GM12878 (cell line): ENCODE measurements around the gene TTC4. TPM values are rescaled to one million over a fixed set of nuclear protein-coding genes. Genes with fewer than 3 reads are reported as not detected.

Source experiments
- ATAC-seq: fragments of 200-7000 bp; cut with Tn5 transposase; 3 replicates; pipeline ENCODE4 v1.9.1; 2020; ENCODE audit warnings: mild to moderate bottlenecking, moderate library complexity
- BruUV-seq: library from RNA; stranded (reverse); fragments of 400-500 nt; replicated peaks from 2 replicates; lab custom pipeline; 2021; lab: Mats Ljungman, UMichigan
- CTCF ChIA-PET: fragments of 300-600 bp; sonication (Branson Sonifier 250); formaldehyde crosslinking; extraction: SDS; loops from one replicate; lab custom pipeline; 2021; ENCODE audit warnings: inconsistent platforms; lab: Yijun Ruan, JAX
- POLR2A ChIA-PET: fragments of 350-600 bp; formaldehyde crosslinking; extraction: SDS; loops from one replicate; lab custom pipeline; 2021; ENCODE audit warnings: inconsistent platforms; lab: Charles Lee
- RAD21 ChIA-PET: fragments of 300-600 bp; sonication (Branson Sonifier 250); formaldehyde crosslinking; loops from one replicate; lab custom pipeline; 2023; ENCODE audit warnings: antibody characterized with exemption; ENCODE audit not compliant: unreplicated experiment; lab: Charles Lee
- SMC1A ChIA-PET: fragments of 300-600 bp; sonication (Branson Sonifier 250); formaldehyde crosslinking; loops from one replicate; lab custom pipeline; 2023; ENCODE audit not compliant: unreplicated experiment, uncharacterized antibody; lab: Charles Lee
- DNase-seq: peaks from one replicate; pipeline ENCODE4 v3.0.0-alpha.2; 2011; ENCODE audit warnings: low read depth, low spot score
- FAIRE-seq: peaks from 3 replicates; lab custom pipeline; 2011; peaks lifted over from hg19 to GRCh38; lab: Jason Lieb, UNC
- H2AFZ ChIP-seq: 2 replicates; pipeline ENCODE4 v1.6.0; 2011; ENCODE audit warnings: low read depth, low read length, control low read depth; ENCODE audit not compliant: control insufficient read depth
- H3K27ac ChIP-seq: 2 replicates; pipeline ENCODE4 v1.5.1; 2011; ENCODE audit warnings: control low read depth; ENCODE audit not compliant: control insufficient read depth, insufficient read depth
- H3K27me3 ChIP-seq, 2 experiments: replicated peaks in 1 of 2; 2 replicates each; pipeline versions ENCODE4 v1.6.0 to v1.6.1; 2011; ENCODE audit warnings: low read length in 1 of 2; ENCODE audit not compliant: control insufficient read depth in 2 of 2, insufficient read depth in 2 of 2
- H3K36me3 ChIP-seq, 2 experiments: 2 replicates each; pipeline ENCODE4 v1.5.1; 2011; ENCODE audit warnings: low read length in 1 of 2; ENCODE audit not compliant: control insufficient read depth in 2 of 2, insufficient read depth in 2 of 2
- H3K4me1 ChIP-seq: 2 replicates; pipeline ENCODE4 v1.6.1; 2011; ENCODE audit warnings: mild to moderate bottlenecking, low read length, moderate library complexity, mixed read lengths; ENCODE audit not compliant: control insufficient read depth, insufficient read depth
- H3K4me2 ChIP-seq: 2 replicates; pipeline ENCODE4 v1.6.0; 2011; ENCODE audit warnings: control low read depth; ENCODE audit not compliant: control insufficient read depth, insufficient read depth
- H3K4me3 ChIP-seq: fragments of 200-600 bp; sonication (generic); 2 replicates; pipeline ENCODE4 v1.5.1; 2016
- H3K79me2 ChIP-seq: 2 replicates; pipeline ENCODE4 v1.6.0; 2011; ENCODE audit warnings: low read length; ENCODE audit not compliant: control insufficient read depth, insufficient read depth
- H3K9ac ChIP-seq: 2 replicates; pipeline ENCODE4 v1.8.0; 2011; ENCODE audit warnings: low read length, control low read depth, mixed read lengths; ENCODE audit not compliant: control insufficient read depth, insufficient read depth
- H3K9me3 ChIP-seq: replicated peaks from 3 replicates; pipeline ENCODE4 v1.5.1; 2011; ENCODE audit warnings: mild to moderate bottlenecking, low read length; ENCODE audit not compliant: control insufficient read depth, insufficient read depth
- H4K20me1 ChIP-seq: 2 replicates; pipeline ENCODE4 v1.6.0; 2011; ENCODE audit not compliant: control insufficient read depth, insufficient read depth
- BCLAF1 ChIP-seq: fragments of 450-650 bp; IDR thresholded peaks from 2 replicates; pipeline ENCODE4 v1.6.1; 2017; ENCODE audit warnings: antibody characterized with exemption, mild to moderate bottlenecking, moderate library complexity
- CBFB ChIP-seq: IDR thresholded peaks from 2 replicates; pipeline ENCODE4 v1.6.1; 2016; ENCODE audit warnings: antibody characterized with exemption, low read depth
- CBX5 ChIP-seq: sonication (generic); IDR thresholded peaks from 2 replicates; pipeline ENCODE4 v1.6.1; 2016; ENCODE audit warnings: low read depth, moderate library complexity, mild to moderate bottlenecking, inconsistent platforms
- E2F8 ChIP-seq: fragments of 450-650 bp; IDR thresholded peaks from 2 replicates; pipeline ENCODE4 v1.6.1; 2018; ENCODE audit warnings: mild to moderate bottlenecking, low read depth, moderate library complexity; ENCODE audit not compliant: partially characterized antibody
- EGR1 ChIP-seq, 2 experiments: IDR thresholded peaks; 1 replicate in 1 of 2; 2 replicates in 1 of 2; pipeline ENCODE4 v1.6.1; 2011 to 2012; ENCODE audit warnings: low read depth in 2 of 2, low read length in 2 of 2, borderline replicate concordance in 1 of 2, mild to moderate bottlenecking in 1 of 2, moderate library complexity in 1 of 2
- ETV6 ChIP-seq, 2 experiments: fragments of 450-650 bp in 1 of 2; IDR thresholded peaks in 1 of 2; conservative IDR thresholded peaks in 1 of 2; 2 replicates each; pipeline ENCODE4 v1.6.1; 2014; ENCODE audit warnings: antibody characterized with exemption in 1 of 2, borderline replicate concordance in 1 of 2, low read depth in 1 of 2, mild to moderate bottlenecking in 1 of 2, moderate library complexity in 1 of 2
- GABPA ChIP-seq: IDR thresholded peaks from 2 replicates; pipeline ENCODE4 v1.6.1; 2014; ENCODE audit warnings: antibody characterized with exemption, low read depth, mild to moderate bottlenecking, inconsistent platforms
- HCFC1 ChIP-seq: fragments of 150-350 bp; IDR thresholded peaks from 2 replicates; pipeline ENCODE4 v1.6.1; 2014; ENCODE audit warnings: low read length
- KLF5 ChIP-seq: fragments of 450-650 bp; IDR thresholded peaks from 2 replicates; pipeline ENCODE4 v1.6.1; 2014; ENCODE audit warnings: mild to moderate bottlenecking; ENCODE audit not compliant: partially characterized antibody
- SREBF1 ChIP-seq: IDR thresholded peaks from 2 replicates; pipeline ENCODE4 v1.6.1; 2012; ENCODE audit warnings: mild to moderate bottlenecking, low read length
- USF1 ChIP-seq: IDR thresholded peaks from 2 replicates; pipeline ENCODE4 v1.6.1; 2011; ENCODE audit warnings: borderline replicate concordance, low read depth, mild to moderate bottlenecking, moderate library complexity, mixed read lengths, low read length; ENCODE audit not compliant: insufficient read depth; ENCODE audit errors: extremely low read length
- WRNIP1 ChIP-seq: IDR thresholded peaks from 2 replicates; pipeline ENCODE4 v1.6.1; 2011; ENCODE audit warnings: low read depth, low read length, improper control_type of control experiment, borderline replicate concordance
- WGBS: methylation state at CpG from one replicate; pipeline ENCODE4 v1.1.6; 2016; ENCODE audit warnings: low lambda C conversion rate; ENCODE audit not compliant: insufficient replicate concordance, insufficient coverage; ENCODE audit errors: missing lambda C conversion rate; 5-methylcytosine and 5-hydroxymethylcytosine counted together
- in situ Hi-C: fragments of 300-500 bp; cut with MboI; formaldehyde crosslinking; loops from 9 replicates; pipeline ENCODE4 v1.14.3; 2018; ENCODE audit warnings: mixed read lengths
- intact Hi-C: fragments of 100-400 bp; cut with micrococcal nuclease; formaldehyde crosslinking; loops from one replicate; pipeline ENCODE4 v1.14.2; 2022; ENCODE audit not compliant: unreplicated experiment
- polyA plus RNA-seq, 11 experiments: library from polyadenylated mRNA; depleted of rRNA in 4 of 11; unstranded in 6 of 11; stranded (reverse) in 5 of 11; fragments of >200 nt; fragmentation: Nextera tagmentation in 4 of 11; fragmentation: Illumina TruSeq in 1 of 11; extraction: Ambion mirVana in 4 of 11; extraction: Trizol in 1 of 11; gene quantifications; 1 replicate in 1 of 11; 2 replicates in 10 of 11; pipeline versions ENCODE4 v1.2.1 to v1.2.3, GENCODE V29; 2011 to 2016; ENCODE audit warnings: inconsistent platforms in 2 of 11, missing spikeins in 2 of 11, low read depth in 1 of 11
- total RNA-seq, 4 experiments: library from RNA; depleted of rRNA in 3 of 4; stranded (reverse); fragments of >200 nt in 3 of 4; fragmentation: Illumina TruSeq in 1 of 4; extraction: Trizol in 1 of 4; gene quantifications; 2 replicates each; pipeline versions ENCODE4 v1.2.1 to v1.2.3, GENCODE V29; 2013 to 2021
- TF ChIP-seq, protein P1 (sequence below): IDR thresholded peaks from 2 replicates; pipeline ENCODE4 v1.6.1; 2011; ENCODE audit warnings: low read depth, low read length, improper control_type of control experiment, borderline replicate concordance

The TTC4 gene
- total and polyA plus RNA-seq, 10 of the 15 experiments (the other 5 are each of a cell fraction or from before 2014, with no cell fraction given) = 23.4 to 50.5 (median 36.0) TPM

- TF ChIP-seq EGR1 (IDR thresholded peaks at IDR 0.05; ENCODE audit: borderline replicate concordance in 1 of 2, low read depth in 2 of 2, low read length in 2 of 2) (no peak), WRNIP1 (no peak), KLF5 (no peak), GABPA (no peak), SREBF1 (no peak)
These were observed 38.4 kb downstream of the TTC4 start (continued) for GRCh38 chr1:54754045-54754444.

DNA sequence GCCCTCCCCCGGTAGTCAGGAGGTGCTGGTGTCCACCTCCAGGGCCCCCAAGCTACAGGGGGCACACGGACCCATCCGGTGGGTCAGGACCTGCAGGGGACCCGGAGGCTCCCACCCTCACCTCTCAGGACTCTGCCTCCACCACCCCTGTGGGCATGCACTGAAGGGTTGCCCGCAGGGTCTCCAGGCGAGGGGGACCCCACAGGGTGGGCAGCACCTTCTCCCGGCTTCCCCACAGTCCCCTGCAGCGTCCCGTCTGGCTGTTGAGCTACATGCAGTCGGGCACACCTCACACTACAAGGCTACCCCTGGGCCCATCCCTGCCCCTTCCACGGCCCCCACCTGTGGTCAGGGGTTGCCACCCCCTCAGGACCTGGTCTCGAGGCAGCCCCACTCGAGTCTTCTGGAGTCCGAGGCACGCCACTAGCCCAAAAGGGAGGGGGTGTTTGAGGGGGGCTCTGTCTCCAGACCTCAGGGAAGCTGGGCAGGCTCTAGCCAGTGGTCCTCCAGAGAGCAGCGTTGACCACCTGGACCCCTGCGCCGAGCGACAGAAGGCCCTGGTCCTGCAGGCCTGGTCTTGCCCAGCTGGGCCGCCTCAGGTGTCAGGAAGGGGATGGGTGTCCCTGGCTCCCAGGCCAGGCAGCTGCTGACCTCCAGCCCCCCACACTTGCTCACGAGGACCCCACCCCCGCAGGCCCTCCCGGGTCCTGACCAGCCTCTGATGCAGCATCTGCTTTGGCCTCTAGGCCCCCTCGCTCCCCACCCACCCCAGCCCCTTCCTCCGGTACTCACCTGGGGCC is 39.0 kb downstream of the TTC4 start:
- Histone ChIP-seq H3K4me3 (no peak overlapping the region), H3K36me3 (peaks cover 2 to 7% of the 10 kb centered on the region in 2 experiments; a peak in 3 of 4 replicates), H3K9me3 (no peaks in the 10 kb centered on the region), H3K4me2 (no peak overlapping the region), H3K79me2 (no peaks in the 10 kb centered on the region), H4K20me1 (no peaks in the 10 kb centered on the region), H3K27me3 (no peaks in the 10 kb centered on the region), H3K27ac (no peak overlapping the region), H3K9ac (no peak overlapping the region), H3K4me1 (no peaks in the 10 kb centered on the region), H2AFZ (no peak overlapping the region)
- BruUV-seq = no TSS peak
- POLR2A ChIA-PET = no interaction called here
- no peak for TF ChIP-seq ETV6 (conservative IDR thresholded peaks at IDR 0.05 in 1 of 2, IDR thresholded peaks at IDR 0.05 in 1 of 2; ENCODE audit: borderline replicate concordance in 1 of 2, low read depth in 1 of 2)
- TF ChIP-seq E2F8 = no peak
- no peak for TF ChIP-seq HCFC1
- TF ChIP-seq CBFB = no peak
- TF ChIP-seq CBX5 = no peak
- TF ChIP-seq, protein P1, sequence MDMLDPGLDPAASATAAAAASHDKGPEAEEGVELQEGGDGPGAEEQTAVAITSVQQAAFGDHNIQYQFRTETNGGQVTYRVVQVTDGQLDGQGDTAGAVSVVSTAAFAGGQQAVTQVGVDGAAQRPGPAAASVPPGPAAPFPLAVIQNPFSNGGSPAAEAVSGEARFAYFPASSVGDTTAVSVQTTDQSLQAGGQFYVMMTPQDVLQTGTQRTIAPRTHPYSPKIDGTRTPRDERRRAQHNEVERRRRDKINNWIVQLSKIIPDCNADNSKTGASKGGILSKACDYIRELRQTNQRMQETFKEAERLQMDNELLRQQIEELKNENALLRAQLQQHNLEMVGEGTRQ = no peak
- TF ChIP-seq BCLAF1 = no peak
- no peak for TF ChIP-seq USF1
- in situ Hi-C loops (no loop called here), intact Hi-C loops (no loop called here)
- SMC1A ChIA-PET = no interaction called here
- DNase-seq (no peak), FAIRE-seq (no peak), ATAC-seq (no peak)
- RAD21 ChIA-PET = no interaction called here
- CTCF ChIA-PET = interaction anchor here (1.0 kb wide), 1 partner anchor 50 kb away, joined by 3 read pairs; no protein-coding TSS in a partner anchor
- WGBS = 91% methylated on average over 23 of the region's 25 CpGs
